Measurements from ENCODE around the gene NCAN. TPM values are rescaled to one million over a fixed set of nuclear protein-coding genes. Genes with fewer than 3 reads are reported as not detected.

The NCAN gene
- total RNA-seq, 1 experiment from 2014 or later: not detected

DNA sequence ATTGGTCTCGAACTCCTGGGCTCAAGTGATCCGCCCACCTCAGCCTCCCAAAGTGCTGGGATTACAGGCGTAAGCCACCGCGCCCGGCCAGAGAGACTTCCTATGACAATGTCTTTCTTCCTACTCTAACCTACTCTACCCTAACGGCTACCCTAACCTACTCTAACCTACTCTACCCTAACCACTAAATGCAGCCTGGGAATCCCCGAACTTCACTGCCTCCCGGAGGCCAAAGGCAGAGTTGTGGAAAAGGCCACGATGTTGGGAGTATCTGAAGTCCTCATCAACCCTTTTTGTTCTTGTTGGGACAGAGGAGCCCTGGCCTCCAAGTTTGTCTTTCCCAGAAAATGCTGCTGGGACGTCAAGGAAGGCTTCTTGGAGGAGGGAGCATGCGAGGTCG is 7.6 kb upstream of the NCAN start:
- no peaks in the 10 kb centered on the region for H3K9me3 Mint-ChIP-seq (ENCODE audit: unreplicated experiment)
- ChIA-PET POLR2A (interaction anchor here (3.3 kb wide), 1 partner anchor 11 kb away, joined by 64 read pairs; the partner anchor contains the start of genes BORCS8 and RFXANK), CTCF (interaction anchor here (0.6 kb wide), 1 partner anchor 260 kb away, joined by 3 read pairs; no protein-coding TSS in a partner anchor)
- H3K27me3 Mint-ChIP-seq (ENCODE audit: insufficient read depth, unreplicated experiment): no peaks in the 10 kb centered on the region
- H3K27ac Mint-ChIP-seq (ENCODE audit: low read depth, unreplicated experiment): no peak overlapping the region
- peaks cover 13% of the 10 kb centered on the region for H3K4me1 Mint-ChIP-seq (ENCODE audit: insufficient read depth, unreplicated experiment)
- no TSS peak for BruUV-seq (replicated peaks)
- intact Hi-C loops (cut with micrococcal nuclease): no loop called here
- peak overlapping the region; percentile 3 for H3K4me3 Mint-ChIP-seq (ENCODE audit: unreplicated experiment)
- DNase-seq (ENCODE audit: unreplicated experiment): no peak
- H3K36me3 Mint-ChIP-seq (ENCODE audit: insufficient read depth, unreplicated experiment): peaks cover 11% of the 10 kb centered on the region
- TF ChIP-seq, protein P1, sequence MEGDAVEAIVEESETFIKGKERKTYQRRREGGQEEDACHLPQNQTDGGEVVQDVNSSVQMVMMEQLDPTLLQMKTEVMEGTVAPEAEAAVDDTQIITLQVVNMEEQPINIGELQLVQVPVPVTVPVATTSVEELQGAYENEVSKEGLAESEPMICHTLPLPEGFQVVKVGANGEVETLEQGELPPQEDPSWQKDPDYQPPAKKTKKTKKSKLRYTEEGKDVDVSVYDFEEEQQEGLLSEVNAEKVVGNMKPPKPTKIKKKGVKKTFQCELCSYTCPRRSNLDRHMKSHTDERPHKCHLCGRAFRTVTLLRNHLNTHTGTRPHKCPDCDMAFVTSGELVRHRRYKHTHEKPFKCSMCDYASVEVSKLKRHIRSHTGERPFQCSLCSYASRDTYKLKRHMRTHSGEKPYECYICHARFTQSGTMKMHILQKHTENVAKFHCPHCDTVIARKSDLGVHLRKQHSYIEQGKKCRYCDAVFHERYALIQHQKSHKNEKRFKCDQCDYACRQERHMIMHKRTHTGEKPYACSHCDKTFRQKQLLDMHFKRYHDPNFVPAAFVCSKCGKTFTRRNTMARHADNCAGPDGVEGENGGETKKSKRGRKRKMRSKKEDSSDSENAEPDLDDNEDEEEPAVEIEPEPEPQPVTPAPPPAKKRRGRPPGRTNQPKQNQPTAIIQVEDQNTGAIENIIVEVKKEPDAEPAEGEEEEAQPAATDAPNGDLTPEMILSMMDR (IDR thresholded peaks at IDR 0.05; ENCODE audit: unreplicated experiment): no peak

DNA sequence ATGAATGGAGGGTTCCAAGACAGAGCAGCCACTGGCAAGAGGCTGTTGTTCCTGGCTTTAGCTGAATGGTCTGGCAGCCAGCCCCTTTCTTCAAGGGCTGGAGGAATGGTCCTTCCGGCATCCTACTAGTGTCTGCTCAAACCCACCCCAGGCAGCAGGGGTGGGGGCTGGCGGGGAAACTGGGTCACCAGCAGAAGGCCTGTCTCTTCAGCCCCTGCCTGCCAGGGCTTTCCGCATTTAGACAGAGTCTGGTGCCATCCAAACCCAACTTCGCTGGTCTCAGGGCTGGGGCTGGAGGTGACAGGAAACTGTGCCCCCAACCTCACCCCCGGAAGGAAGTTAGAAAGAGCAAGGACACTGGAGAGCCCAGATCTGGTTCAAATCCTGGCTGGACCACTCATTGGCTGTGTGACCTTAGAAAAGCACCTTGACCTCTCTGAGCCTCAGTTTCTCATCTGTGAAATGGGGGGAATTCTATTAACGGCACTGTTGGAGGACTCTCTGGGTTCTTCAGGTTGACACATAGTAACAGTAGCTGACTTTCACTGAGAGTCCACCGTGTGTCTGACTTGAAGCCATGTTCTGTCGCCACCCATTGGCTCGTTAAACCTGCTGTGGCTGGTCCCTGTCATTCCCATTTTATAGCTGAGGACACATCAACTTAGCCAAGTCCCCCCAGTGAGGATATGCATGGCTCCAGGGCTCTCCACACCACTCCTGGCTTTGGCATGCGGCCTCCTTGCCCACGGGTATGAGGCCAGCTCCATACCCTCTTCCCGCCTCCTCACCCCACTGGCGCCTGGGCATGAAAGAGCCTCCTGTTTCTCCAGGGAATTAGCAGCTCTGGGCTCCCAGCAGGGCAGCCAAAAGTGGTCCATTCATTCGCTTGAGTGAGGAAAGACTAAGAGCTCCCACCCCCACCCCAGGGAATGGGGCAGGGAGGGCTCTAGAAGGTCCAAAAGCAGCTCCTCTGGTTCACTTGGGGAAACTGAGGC is 6.0 kb upstream of the NCAN start:
- Mint-ChIP-seq H3K4me1 (ENCODE audit: insufficient read depth, unreplicated experiment) (peaks cover 13% of the 10 kb centered on the region), H3K9me3 (ENCODE audit: unreplicated experiment) (no peaks in the 10 kb centered on the region), H3K27ac (ENCODE audit: low read depth, unreplicated experiment) (no peak overlapping the region), H3K27me3 (ENCODE audit: insufficient read depth, unreplicated experiment) (peaks cover 11% of the 10 kb centered on the region), H3K36me3 (ENCODE audit: insufficient read depth, unreplicated experiment) (no peaks in the 10 kb centered on the region), H3K4me3 (ENCODE audit: unreplicated experiment) (no peak overlapping the region)
- intact Hi-C loops (cut with micrococcal nuclease): no loop called here
- ChIA-PET CTCF (interaction anchor here (0.6 to 1.3 kb wide), 4 partner anchors 17 to 161 kb away, joined by 3 read pairs; no protein-coding TSS in a partner anchor), POLR2A (interaction anchor here (0.6 kb wide), 1 partner anchor 245 kb away, joined by 3 read pairs; no protein-coding TSS in a partner anchor)
- no TSS peak for BruUV-seq (replicated peaks)
- TF ChIP-seq, protein P1 (IDR thresholded peaks at IDR 0.05; ENCODE audit: unreplicated experiment): no peak
- no peak for DNase-seq (ENCODE audit: unreplicated experiment)

- H3K4me1 Mint-ChIP-seq (ENCODE audit: insufficient read depth, unreplicated experiment): peaks cover 13% of the 10 kb centered on the region
- no peak for DNase-seq (ENCODE audit: unreplicated experiment)
- H3K27me3 Mint-ChIP-seq (ENCODE audit: insufficient read depth, unreplicated experiment): peaks cover 11% of the 10 kb centered on the region
- no peaks in the 10 kb centered on the region for H3K36me3 Mint-ChIP-seq (ENCODE audit: insufficient read depth, unreplicated experiment)
- H3K27ac Mint-ChIP-seq (ENCODE audit: low read depth, unreplicated experiment): no peak overlapping the region
- TF ChIP-seq, protein P1 (IDR thresholded peaks at IDR 0.05; ENCODE audit: unreplicated experiment): no peak
- no TSS peak for BruUV-seq (replicated peaks)
- ChIA-PET CTCF (no interaction called here), POLR2A (interaction anchor here (0.6 kb wide), 3 partner anchors 190 to 884 kb away, joined by 3 read pairs; partner anchors contain the start of gene LSM4)
- no peaks in the 10 kb centered on the region for H3K9me3 Mint-ChIP-seq (ENCODE audit: unreplicated experiment)
- intact Hi-C loops (cut with micrococcal nuclease): no loop called here
- H3K4me3 Mint-ChIP-seq (ENCODE audit: unreplicated experiment): no peak overlapping the region
Observed at GRCh38 chr19:19206938-19207337, 4.8 kb upstream of the NCAN start.

Data from MCF 10A (cell line).